Ishikawa (cell line): ENCODE results near the gene ELANE.

ENCODE experiments used
- CEBPB ChIP-seq: IDR thresholded peaks from 2 replicates; pipeline ENCODE4 v1.6.1; 2012
- FOXM1 ChIP-seq: IDR thresholded peaks from 2 replicates; pipeline ENCODE4 v1.6.1; 2012; ENCODE audit warnings: low read depth, borderline replicate concordance
- RAD21 ChIP-seq: IDR thresholded peaks from 2 replicates; pipeline ENCODE4 v1.6.1; 2012; ENCODE audit warnings: low read depth
- TF ChIP-seq, protein P1 (sequence below): IDR thresholded peaks from 2 replicates; pipeline ENCODE4 v1.6.1; 2012
- TF ChIP-seq, protein P2 (sequence below): IDR thresholded peaks from 2 replicates; pipeline ENCODE4 v1.6.1; 2012; ENCODE audit warnings: low read depth, mild to moderate bottlenecking

DNA sequence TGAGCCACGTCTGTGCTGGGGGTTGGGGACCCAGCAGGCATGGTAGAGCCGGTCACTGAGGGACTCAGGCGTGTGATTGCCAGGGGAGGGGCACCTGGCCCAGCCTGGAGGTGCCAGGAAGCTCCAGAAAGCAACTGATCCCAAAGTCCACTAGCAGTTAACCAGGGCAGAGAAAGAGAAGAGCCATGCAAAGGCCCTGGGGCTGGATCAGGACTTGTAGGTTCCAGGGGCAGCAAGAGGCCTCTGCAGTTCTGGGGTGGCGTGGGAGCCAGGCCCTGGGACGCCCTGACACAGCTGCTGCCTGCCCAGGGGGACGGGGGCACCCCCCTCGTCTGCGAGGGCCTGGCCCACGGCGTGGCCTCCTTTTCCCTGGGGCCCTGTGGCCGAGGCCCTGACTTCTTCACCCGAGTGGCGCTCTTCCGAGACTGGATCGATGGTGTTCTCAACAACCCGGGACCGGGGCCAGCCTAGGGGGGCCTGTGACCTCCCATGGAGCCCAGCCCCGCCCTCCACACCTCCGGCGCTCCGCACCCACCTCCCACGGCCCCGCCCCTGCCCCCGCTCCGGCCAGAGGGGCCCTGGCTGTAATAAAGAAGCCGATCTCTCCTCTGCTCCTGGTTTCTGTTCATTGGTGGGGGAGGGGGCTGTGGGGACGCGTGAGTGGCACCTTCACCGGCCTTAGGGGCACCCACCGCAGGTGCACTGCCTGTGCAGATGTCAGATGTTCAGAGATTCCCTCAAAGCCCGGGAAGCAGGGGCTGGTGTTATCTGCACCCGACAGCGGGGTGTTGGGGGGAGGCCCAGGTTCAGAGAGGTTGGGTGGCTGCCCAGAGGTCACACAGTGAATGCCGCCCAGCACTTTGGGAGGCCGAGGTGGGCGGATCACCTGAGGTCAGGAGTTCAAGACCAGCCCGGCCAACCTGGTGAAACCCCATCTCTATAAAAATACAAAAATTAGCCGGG is 20.4 kb upstream of the ELANE start:
- TF ChIP-seq, protein P1, sequence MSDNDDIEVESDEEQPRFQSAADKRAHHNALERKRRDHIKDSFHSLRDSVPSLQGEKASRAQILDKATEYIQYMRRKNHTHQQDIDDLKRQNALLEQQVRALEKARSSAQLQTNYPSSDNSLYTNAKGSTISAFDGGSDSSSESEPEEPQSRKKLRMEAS: no peak
- TF ChIP-seq, protein P2, sequence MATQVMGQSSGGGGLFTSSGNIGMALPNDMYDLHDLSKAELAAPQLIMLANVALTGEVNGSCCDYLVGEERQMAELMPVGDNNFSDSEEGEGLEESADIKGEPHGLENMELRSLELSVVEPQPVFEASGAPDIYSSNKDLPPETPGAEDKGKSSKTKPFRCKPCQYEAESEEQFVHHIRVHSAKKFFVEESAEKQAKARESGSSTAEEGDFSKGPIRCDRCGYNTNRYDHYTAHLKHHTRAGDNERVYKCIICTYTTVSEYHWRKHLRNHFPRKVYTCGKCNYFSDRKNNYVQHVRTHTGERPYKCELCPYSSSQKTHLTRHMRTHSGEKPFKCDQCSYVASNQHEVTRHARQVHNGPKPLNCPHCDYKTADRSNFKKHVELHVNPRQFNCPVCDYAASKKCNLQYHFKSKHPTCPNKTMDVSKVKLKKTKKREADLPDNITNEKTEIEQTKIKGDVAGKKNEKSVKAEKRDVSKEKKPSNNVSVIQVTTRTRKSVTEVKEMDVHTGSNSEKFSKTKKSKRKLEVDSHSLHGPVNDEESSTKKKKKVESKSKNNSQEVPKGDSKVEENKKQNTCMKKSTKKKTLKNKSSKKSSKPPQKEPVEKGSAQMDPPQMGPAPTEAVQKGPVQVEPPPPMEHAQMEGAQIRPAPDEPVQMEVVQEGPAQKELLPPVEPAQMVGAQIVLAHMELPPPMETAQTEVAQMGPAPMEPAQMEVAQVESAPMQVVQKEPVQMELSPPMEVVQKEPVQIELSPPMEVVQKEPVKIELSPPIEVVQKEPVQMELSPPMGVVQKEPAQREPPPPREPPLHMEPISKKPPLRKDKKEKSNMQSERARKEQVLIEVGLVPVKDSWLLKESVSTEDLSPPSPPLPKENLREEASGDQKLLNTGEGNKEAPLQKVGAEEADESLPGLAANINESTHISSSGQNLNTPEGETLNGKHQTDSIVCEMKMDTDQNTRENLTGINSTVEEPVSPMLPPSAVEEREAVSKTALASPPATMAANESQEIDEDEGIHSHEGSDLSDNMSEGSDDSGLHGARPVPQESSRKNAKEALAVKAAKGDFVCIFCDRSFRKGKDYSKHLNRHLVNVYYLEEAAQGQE: no peak
- TF ChIP-seq CEBPB: no peak
- no peak for TF ChIP-seq FOXM1
- no peak for TF ChIP-seq RAD21
